Trophoblast cell (in vitro differentiated cells and primary cell): Measurements from ENCODE around the gene YBX1.
"Not testable (repeated sequence)": the region's sequence is repeated elsewhere in the genome, so short reads cannot be mapped to it uniquely, and the experiment has no call there.

ENCODE experiments used
- DNase-seq, 2 donors: peaks; one replicate each; pipeline ENCODE4 v3.0.0-alpha.2; 2016
- H2AFZ ChIP-seq: 2 replicates; pipeline ENCODE4 v1.6.1; 2013; ENCODE audit warnings: low read length, moderate library complexity, mild to moderate bottlenecking; ENCODE audit not compliant: insufficient read depth, poor library complexity
- H2AK5ac ChIP-seq: 2 replicates; pipeline ENCODE4 v1.6.1; 2013; ENCODE audit warnings: mild to moderate bottlenecking, low read length
- H2BK120ac ChIP-seq: 2 replicates; pipeline ENCODE4 v1.6.1; 2013; ENCODE audit warnings: low read length, mild to moderate bottlenecking, moderate library complexity; ENCODE audit not compliant: insufficient read depth, poor library complexity
- H2BK12ac ChIP-seq: 2 replicates; pipeline ENCODE4 v1.6.1; 2013; ENCODE audit warnings: mild to moderate bottlenecking, low read length, moderate library complexity
- H2BK5ac ChIP-seq: 2 replicates; pipeline ENCODE4 v1.6.1; 2013; ENCODE audit warnings: low read length, low read depth, moderate library complexity, mild to moderate bottlenecking; ENCODE audit not compliant: poor library complexity
- H3K14ac ChIP-seq: 2 replicates; pipeline ENCODE4 v1.6.1; 2013; ENCODE audit warnings: mild to moderate bottlenecking, low read length
- H3K18ac ChIP-seq: 2 replicates; pipeline ENCODE4 v1.6.1; 2013; ENCODE audit warnings: mild to moderate bottlenecking, low read length
- H3K23ac ChIP-seq: 2 replicates; pipeline ENCODE4 v1.6.1; 2013; ENCODE audit warnings: low read length
- H3K27ac ChIP-seq: 2 replicates; pipeline ENCODE4 v1.5.1; 2013; ENCODE audit warnings: low read depth, mild to moderate bottlenecking, inconsistent platforms, low read length, moderate library complexity
- H3K27me3 ChIP-seq: 2 replicates; pipeline ENCODE4 v1.6.1; 2013; ENCODE audit warnings: inconsistent platforms, mild to moderate bottlenecking, low read length, moderate library complexity; ENCODE audit not compliant: insufficient read depth
- H3K36me3 ChIP-seq, 2 experiments: 1 replicate in 1 of 2; 2 replicates in 1 of 2; pipeline ENCODE4 v1.6.1; 2013; ENCODE audit warnings: low read length in 2 of 2, mild to moderate bottlenecking in 2 of 2, moderate library complexity in 1 of 2; ENCODE audit not compliant: insufficient read depth in 2 of 2, control insufficient read depth in 1 of 2
- H3K4ac ChIP-seq: 2 replicates; pipeline ENCODE4 v1.6.1; 2013; ENCODE audit warnings: low read depth, mild to moderate bottlenecking, low read length, moderate library complexity
- H3K4me1 ChIP-seq, 2 experiments: 1 replicate in 1 of 2; 2 replicates in 1 of 2; pipeline ENCODE4 v1.6.1; 2013; ENCODE audit warnings: low read length in 2 of 2, mild to moderate bottlenecking in 2 of 2, moderate library complexity in 1 of 2; ENCODE audit not compliant: insufficient read depth in 2 of 2, control insufficient read depth in 1 of 2
- H3K4me2 ChIP-seq: 2 replicates; pipeline ENCODE4 v1.6.1; 2013; ENCODE audit warnings: inconsistent platforms, mild to moderate bottlenecking, low read length, moderate library complexity
- H3K4me3 ChIP-seq: 2 replicates; pipeline ENCODE4 v1.5.1; 2013; ENCODE audit warnings: mild to moderate bottlenecking, low read depth, low read length, inconsistent platforms
- H3K79me1 ChIP-seq: one replicate; pipeline ENCODE4 v1.6.1; 2013; ENCODE audit warnings: low read length
- H3K79me2 ChIP-seq: 2 replicates; pipeline ENCODE4 v1.6.1; 2013; ENCODE audit warnings: low read length, mild to moderate bottlenecking; ENCODE audit not compliant: control insufficient read depth, insufficient read depth, poor library complexity
- H3K9ac ChIP-seq: 2 replicates; pipeline ENCODE4 v1.6.1; 2013; ENCODE audit warnings: mild to moderate bottlenecking, low read length
- H3K9me3 ChIP-seq: 2 replicates; pipeline ENCODE4 v1.6.1; 2013; ENCODE audit warnings: low read depth, mild to moderate bottlenecking, control low read depth, inconsistent platforms, low read length; ENCODE audit not compliant: insufficient read depth
- H4K12ac ChIP-seq: 2 replicates; pipeline ENCODE4 v1.6.1; 2013; ENCODE audit warnings: low read depth, mild to moderate bottlenecking, low read length, moderate library complexity
- H4K8ac ChIP-seq: 2 replicates; pipeline ENCODE4 v1.6.1; 2013; ENCODE audit warnings: low read depth, mild to moderate bottlenecking, low read length, moderate library complexity
- H4K91ac ChIP-seq: one replicate; pipeline ENCODE4 v1.6.1; 2013; ENCODE audit warnings: low read depth, mild to moderate bottlenecking, low read length, moderate library complexity
- WGBS: extraction: QIAGEN DNeasy Blood & Tissue Kit; methylation state at CpG from one replicate; pipeline ENCODE4 v1.1.7; 2013; ENCODE audit warnings: missing lambda C conversion rate; ENCODE audit not compliant: insufficient read length, insufficient coverage; ENCODE audit errors: extremely low coverage; 5-methylcytosine and 5-hydroxymethylcytosine counted together

Gene YBX1

GRCh38 chr1:42750041-42750440 lies 67.8 kb downstream of the YBX1 start:
- H3K23ac ChIP-seq: no peak overlapping the region
- H3K18ac ChIP-seq: no peak overlapping the region
- H2AK5ac ChIP-seq: no peak overlapping the region
- H3K4me3 ChIP-seq: peak overlapping the region; percentile 18
- H3K36me3 ChIP-seq: peaks cover 64 to 74% of the 10 kb centered on the region in 2 experiments
- H3K4me2 ChIP-seq: no peak overlapping the region
- H3K27me3 ChIP-seq: no peaks in the 10 kb centered on the region
- H4K91ac ChIP-seq: no peak overlapping the region
- no CpG with 5 or more reads among the region's 12 CpGs for WGBS
- no peak for DNase-seq
- H2BK12ac ChIP-seq: no peak overlapping the region
- no peak overlapping the region for H3K14ac ChIP-seq
- H3K27ac ChIP-seq: no peak overlapping the region
- H2BK5ac ChIP-seq: no peak overlapping the region
- no peak overlapping the region for H3K4ac ChIP-seq
- no peak overlapping the region for H4K8ac ChIP-seq
- H2AFZ ChIP-seq: no peak overlapping the region
- no peaks in the 10 kb centered on the region for H3K79me1 ChIP-seq
- H3K79me2 ChIP-seq: no peaks in the 10 kb centered on the region
- no peaks in the 10 kb centered on the region for H3K4me1 ChIP-seq
- H3K9ac ChIP-seq: no peak overlapping the region
- no peak overlapping the region for H4K12ac ChIP-seq
- peaks cover 10% of the 10 kb centered on the region for H3K9me3 ChIP-seq
- no peak overlapping the region for H2BK120ac ChIP-seq

- H2BK5ac ChIP-seq, H3K27ac ChIP-seq, H3K4ac ChIP-seq, H3K18ac ChIP-seq, H3K79me2 ChIP-seq, H3K4me3 ChIP-seq, H3K23ac ChIP-seq, H4K91ac ChIP-seq, H4K12ac ChIP-seq, H3K9ac ChIP-seq, H3K4me2 ChIP-seq, H2BK120ac ChIP-seq, H3K4me1 ChIP-seq, DNase-seq, H2AFZ ChIP-seq, H3K14ac ChIP-seq, H3K79me1 ChIP-seq, H2AK5ac ChIP-seq, H2BK12ac ChIP-seq, H4K8ac ChIP-seq, H3K27me3 ChIP-seq: not testable (repeated sequence)
- H3K36me3 ChIP-seq: peaks cover 62 to 76% of the 10 kb centered on the region in 2 experiments
- H3K9me3 ChIP-seq: peaks cover 10% of the 10 kb centered on the region
- WGBS: no CpG with 5 or more reads among the region's 8 CpGs
These were observed 69.4 kb downstream of the YBX1 start for GRCh38 chr1:42751511-42752070.

GRCh38 chr1:42752284-42752683 lies 70.1 kb downstream of the YBX1 start:
- Histone ChIP-seq H4K91ac (no peak overlapping the region), H3K9me3 (peaks cover 10% of the 10 kb centered on the region), H2AK5ac (no peak overlapping the region), H3K4ac (no peak overlapping the region), H3K27me3 (no peaks in the 10 kb centered on the region), H3K27ac (no peak overlapping the region), H2BK5ac (no peak overlapping the region), H2BK12ac (no peak overlapping the region), H3K79me2 (no peaks in the 10 kb centered on the region), H3K18ac (no peak overlapping the region), H3K36me3 (peaks cover 59 to 72% of the 10 kb centered on the region in 2 experiments), H3K4me1 (no peaks in the 10 kb centered on the region), H2AFZ (no peak overlapping the region), H3K79me1 (no peaks in the 10 kb centered on the region), H4K12ac (no peak overlapping the region), H2BK120ac (no peak overlapping the region), H3K9ac (no peak overlapping the region), H3K14ac (no peak overlapping the region), H4K8ac (no peak overlapping the region), H3K4me2 (no peak overlapping the region), H3K23ac (no peak overlapping the region), H3K4me3 (no peak overlapping the region)
- no CpG with 5 or more reads among the region's 6 CpGs for WGBS
- no peak for DNase-seq

- no peaks in the 10 kb centered on the region for H3K79me1 ChIP-seq
- H3K9ac ChIP-seq: no peak overlapping the region
- H3K4me2 ChIP-seq: no peak overlapping the region
- no peak overlapping the region for H4K91ac ChIP-seq
- no peak overlapping the region for H2AFZ ChIP-seq
- no CpG with 5 or more reads among the region's 1 CpG for WGBS
- no peak overlapping the region for H3K18ac ChIP-seq
- no peaks in the 10 kb centered on the region for H3K4me1 ChIP-seq
- no peak overlapping the region for H2BK5ac ChIP-seq
- H2BK12ac ChIP-seq: no peak overlapping the region
- no peak overlapping the region for H2BK120ac ChIP-seq
- H4K12ac ChIP-seq: no peak overlapping the region
- H3K14ac ChIP-seq: no peak overlapping the region
- no peak overlapping the region for H2AK5ac ChIP-seq
- H3K23ac ChIP-seq: no peak overlapping the region
- DNase-seq: no peak
- H3K79me2 ChIP-seq: no peaks in the 10 kb centered on the region
- no peak overlapping the region for H3K4me3 ChIP-seq
- peaks cover 9% of the 10 kb centered on the region for H3K9me3 ChIP-seq
- H3K36me3 ChIP-seq: peaks cover 55 to 71% of the 10 kb centered on the region in 2 experiments
- no peak overlapping the region for H3K4ac ChIP-seq
- no peak overlapping the region for H3K27ac ChIP-seq
- no peaks in the 10 kb centered on the region for H3K27me3 ChIP-seq
- no peak overlapping the region for H4K8ac ChIP-seq
These were observed 70.9 kb downstream of the YBX1 start for GRCh38 chr1:42753070-42753469.
